Naive thymus-derived CD4-positive, alpha-beta T cell (primary cell): ENCODE results near the gene KREMEN1. TPM values are rescaled to one million over a fixed set of nuclear protein-coding genes. Genes with fewer than 3 reads are reported as not detected.

ENCODE experiments used
- ATAC-seq: fragments of 150-1000 bp; cut with Tn5 transposase; 2 replicates; pipeline ENCODE4 v1.10.0; 2021; ENCODE audit warnings: mild to moderate bottlenecking, moderate library complexity
- CTCF ChIA-PET: fragments of 350-600 bp; sonication (Branson Sonifier 250); formaldehyde crosslinking; loops from one replicate; lab custom pipeline; 2021; ENCODE audit warnings: antibody characterized with exemption; lab: Charles Lee
- POLR2A ChIA-PET: fragments of 350-600 bp; sonication (Branson Sonifier 250); formaldehyde crosslinking; loops from one replicate; lab custom pipeline; 2021; ENCODE audit warnings: antibody characterized with exemption, inconsistent platforms; lab: Charles Lee
- DNase-seq, 9 donors: peaks; one replicate each; pipeline versions ENCODE4 v3.0.0 to v3.0.0-alpha.2; 2020 to 2022; ENCODE audit warnings: mixed read lengths in 1 of 9
- H3K27ac ChIP-seq: one replicate; pipeline ENCODE4 v1.7.0; 2013; ENCODE audit warnings: mild to moderate bottlenecking, low read depth, low read length, moderate library complexity
- H3K27me3 ChIP-seq, 2 donors: one replicate each; pipeline ENCODE4 v1.7.0; 2013; ENCODE audit warnings: low read length in 2 of 2, mild to moderate bottlenecking in 2 of 2, moderate library complexity in 2 of 2; ENCODE audit not compliant: control insufficient read depth in 2 of 2, insufficient read depth in 2 of 2
- H3K36me3 ChIP-seq, 3 experiments: 1 replicate in 2 of 3; 2 replicates in 1 of 3; pipeline ENCODE4 v1.7.0; 2013; ENCODE audit warnings: low read length in 3 of 3, mild to moderate bottlenecking in 3 of 3, moderate library complexity in 1 of 3; ENCODE audit not compliant: insufficient read depth in 3 of 3, control insufficient read depth in 2 of 3
- H3K4me1 ChIP-seq, 2 donors: one replicate each; pipeline ENCODE4 v1.7.0; 2013; ENCODE audit warnings: low read length in 2 of 2, mild to moderate bottlenecking in 2 of 2, moderate library complexity in 1 of 2; ENCODE audit not compliant: control insufficient read depth in 2 of 2, insufficient read depth in 2 of 2
- H3K4me3 ChIP-seq: 2 replicates; pipeline ENCODE4 v1.7.0; 2013; ENCODE audit warnings: mild to moderate bottlenecking, low read length
- H3K9me3 ChIP-seq, 3 experiments: 1 replicate in 2 of 3; 2 replicates in 1 of 3; pipeline ENCODE4 v1.7.0; 2013; ENCODE audit warnings: low read length in 3 of 3; ENCODE audit not compliant: control insufficient read depth in 2 of 3
- H3K27ac Mint-ChIP-seq, 9 donors: one replicate each; pipeline ENCODE4 v1.8.0; 2020 to 2022; ENCODE audit warnings: mixed read lengths in 9 of 9, mild to moderate bottlenecking in 8 of 9, moderate library complexity in 5 of 9, inconsistent platforms in 2 of 9
- H3K27me3 Mint-ChIP-seq, 5 donors: one replicate each; pipeline ENCODE4 v1.8.0; 2021 to 2022; ENCODE audit warnings: mixed read lengths in 5 of 5, mild to moderate bottlenecking in 1 of 5
- H3K36me3 Mint-ChIP-seq, 5 donors: one replicate each; pipeline ENCODE4 v1.8.0; 2020 to 2022; ENCODE audit warnings: mixed read lengths in 5 of 5, mild to moderate bottlenecking in 3 of 5, inconsistent platforms in 1 of 5
- H3K4me1 Mint-ChIP-seq, 7 donors: one replicate each; pipeline ENCODE4 v1.8.0; 2020 to 2022; ENCODE audit warnings: mixed read lengths in 7 of 7, mild to moderate bottlenecking in 3 of 7, inconsistent platforms in 1 of 7
- H3K4me3 Mint-ChIP-seq, 10 donors: one replicate each; pipeline ENCODE4 v1.8.0; 2020 to 2022; ENCODE audit warnings: mild to moderate bottlenecking in 10 of 10, mixed read lengths in 10 of 10, moderate library complexity in 6 of 10, inconsistent platforms in 2 of 10
- H3K9me3 Mint-ChIP-seq, 11 donors: one replicate each; pipeline ENCODE4 v1.8.0; 2020 to 2022; ENCODE audit warnings: mixed read lengths in 11 of 11, mild to moderate bottlenecking in 4 of 11, inconsistent platforms in 1 of 11, moderate library complexity in 1 of 11
- intact Hi-C, 2 donors: fragments of 100-400 bp; cut with micrococcal nuclease; formaldehyde crosslinking; loops; one replicate each; pipeline ENCODE4 v1.15.1; 2023
- polyA plus RNA-seq, 2 donors: library from polyadenylated mRNA; unstranded; fragments of 300-500 nt; fragmentation: Illumina TruSeq; gene quantifications; one replicate each; pipeline ENCODE4 v1.2.3, GENCODE V29; 2021
- total RNA-seq, 6 experiments: library from RNA in 5 of 6; stranded (reverse) in 5 of 6; gene quantifications; 1 replicate in 5 of 6; 2 replicates in 1 of 6; pipeline ENCODE4 v1.2.3 and lab custom pipeline; 2021 to 2026

KREMEN1 gene
- total and polyA plus RNA-seq, 7 experiments from 2014 or later = 1.1 TPM; not detected in 6

DNA sequence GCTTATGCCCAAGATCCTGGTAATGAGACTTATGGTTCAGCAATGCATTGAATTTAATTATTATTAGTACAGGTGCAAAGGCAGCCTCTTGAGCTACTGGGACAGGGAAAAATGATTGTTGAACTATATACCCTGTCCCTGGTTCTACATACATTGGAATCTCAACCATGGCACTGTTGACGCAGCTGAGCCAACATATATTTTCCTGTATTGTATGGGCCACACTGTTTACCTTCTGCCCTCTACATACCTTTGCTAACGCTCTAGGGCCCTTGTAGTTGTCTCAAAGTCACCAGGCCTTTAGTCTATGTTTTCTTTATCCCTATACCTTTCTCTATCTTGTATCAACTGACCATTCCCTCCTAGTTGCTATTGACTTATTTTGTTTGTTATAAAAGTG is 22.6 kb downstream of the KREMEN1 start:
- POLR2A ChIA-PET = no interaction called here
- no peaks in the 10 kb centered on the region for H3K4me1 ChIP-seq
- no peak overlapping the region for H3K4me3 ChIP-seq
- no peaks in the 10 kb centered on the region for H3K36me3 ChIP-seq
- CTCF ChIA-PET = interaction anchor here (0.6 kb wide), 1 partner anchor 249 kb away, joined by 4 read pairs; no protein-coding TSS in a partner anchor
- intact Hi-C loops = no loop called here
- ATAC-seq = no peak
- H3K27me3 ChIP-seq = no peaks in the 10 kb centered on the region
- Mint-ChIP-seq H3K27me3 (peaks cover 8 to 31% (median 11%) of the 10 kb centered on the region in 5 donors), H3K4me1 (no peaks in the 10 kb centered on the region), H3K36me3 (no peaks in the 10 kb centered on the region), H3K4me3 (no peak overlapping the region), H3K27ac (no peak overlapping the region), H3K9me3 (peaks cover 0 to 1% (median 0%) of the 10 kb centered on the region in 11 donors)
- H3K27ac ChIP-seq = no peak overlapping the region
- DNase-seq = no peak
- H3K9me3 ChIP-seq = no peaks in the 10 kb centered on the region

DNA sequence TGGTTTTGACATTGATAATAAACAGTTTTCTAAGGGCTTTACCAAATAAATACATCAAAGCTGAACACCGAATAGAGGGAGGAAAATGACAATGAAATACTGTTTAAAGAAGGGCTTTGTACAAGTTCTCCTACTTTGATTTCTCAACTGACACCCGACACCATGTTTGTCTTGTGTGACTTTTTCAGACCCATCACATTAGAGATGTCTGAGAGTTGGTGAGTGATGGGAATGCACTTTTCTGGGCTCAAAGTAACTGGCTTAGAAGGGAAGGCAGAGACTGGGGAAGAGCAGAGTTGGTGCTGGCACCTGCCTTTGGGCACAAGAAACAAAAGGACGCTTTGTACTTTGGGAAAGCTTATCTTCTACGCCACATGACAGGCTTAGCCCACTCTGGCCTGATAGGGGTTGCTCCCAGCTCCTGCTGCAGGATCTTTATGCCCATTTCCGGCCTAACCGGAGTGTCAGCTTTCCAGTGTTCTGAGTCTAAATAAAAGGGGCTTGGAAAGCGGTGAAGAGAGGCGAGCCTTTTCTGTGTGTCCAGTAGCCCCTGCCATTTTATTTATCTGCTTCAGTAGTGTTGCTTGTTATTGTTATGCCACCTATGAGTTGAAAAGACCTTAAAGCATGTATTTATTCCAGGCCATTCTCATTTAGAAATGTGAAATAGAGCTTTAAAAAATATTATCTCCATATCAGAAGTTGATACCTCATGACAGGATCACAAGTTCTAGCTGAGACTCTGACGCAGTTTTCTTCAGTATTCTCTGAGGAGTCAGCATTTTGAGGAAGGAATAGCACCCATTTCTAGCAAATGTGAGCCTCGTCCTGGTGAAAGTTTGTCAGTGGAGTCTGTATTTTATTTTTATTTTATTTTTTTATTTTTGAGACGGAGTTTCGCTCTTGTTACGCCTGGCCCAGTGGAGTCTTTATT is 24.2 kb downstream of the KREMEN1 start:
- no peaks in the 10 kb centered on the region for H3K27me3 ChIP-seq
- H3K9me3 ChIP-seq = no peaks in the 10 kb centered on the region
- no peak overlapping the region for H3K4me3 ChIP-seq
- Mint-ChIP-seq H3K4me1 (no peaks in the 10 kb centered on the region), H3K27ac (no peak overlapping the region), H3K27me3 (peaks cover under 1 to 27% (median 6%) of the 10 kb centered on the region in 5 donors), H3K4me3 (no peak overlapping the region), H3K9me3 (no peaks in the 10 kb centered on the region), H3K36me3 (no peaks in the 10 kb centered on the region)
- intact Hi-C loops = no loop called here
- ChIA-PET CTCF (no interaction called here), POLR2A (no interaction called here)
- DNase-seq (no peak), ATAC-seq (no peak)
- no peak overlapping the region for H3K27ac ChIP-seq
- H3K4me1 ChIP-seq = no peaks in the 10 kb centered on the region
- no peaks in the 10 kb centered on the region for H3K36me3 ChIP-seq

DNA sequence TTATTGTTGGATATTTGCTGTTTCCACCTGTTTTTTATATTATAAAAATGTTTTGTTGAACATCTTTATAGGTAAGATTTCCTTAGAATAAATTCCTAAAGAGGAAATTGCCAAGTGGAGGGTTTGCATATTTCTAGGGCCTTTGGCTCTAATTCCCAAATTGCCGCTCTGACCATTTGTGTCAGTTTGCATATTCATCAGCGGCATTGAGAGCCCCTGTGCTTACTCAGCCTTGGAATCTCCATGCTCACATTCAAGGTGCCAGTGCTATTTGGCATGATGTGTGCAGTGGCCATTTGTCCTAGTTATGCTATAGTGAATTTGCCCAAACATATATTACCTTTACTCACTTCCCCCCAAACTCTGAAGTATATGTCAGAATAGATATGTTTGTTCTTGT is 25.5 kb downstream of the KREMEN1 start:
- Mint-ChIP-seq H3K27me3 (peaks cover 0 to 34% (median 4%) of the 10 kb centered on the region in 5 donors), H3K27ac (no peak overlapping the region), H3K4me3 (no peak overlapping the region), H3K9me3 (no peaks in the 10 kb centered on the region), H3K36me3 (no peaks in the 10 kb centered on the region), H3K4me1 (no peaks in the 10 kb centered on the region)
- Histone ChIP-seq H3K4me1 (no peaks in the 10 kb centered on the region), H3K9me3 (no peaks in the 10 kb centered on the region), H3K27ac (no peak overlapping the region), H3K4me3 (no peak overlapping the region), H3K36me3 (no peaks in the 10 kb centered on the region), H3K27me3 (no peaks in the 10 kb centered on the region)
- intact Hi-C loops = no loop called here
- no peak for ATAC-seq
- no peak for DNase-seq
- ChIA-PET POLR2A (no interaction called here), CTCF (no interaction called here)

DNA sequence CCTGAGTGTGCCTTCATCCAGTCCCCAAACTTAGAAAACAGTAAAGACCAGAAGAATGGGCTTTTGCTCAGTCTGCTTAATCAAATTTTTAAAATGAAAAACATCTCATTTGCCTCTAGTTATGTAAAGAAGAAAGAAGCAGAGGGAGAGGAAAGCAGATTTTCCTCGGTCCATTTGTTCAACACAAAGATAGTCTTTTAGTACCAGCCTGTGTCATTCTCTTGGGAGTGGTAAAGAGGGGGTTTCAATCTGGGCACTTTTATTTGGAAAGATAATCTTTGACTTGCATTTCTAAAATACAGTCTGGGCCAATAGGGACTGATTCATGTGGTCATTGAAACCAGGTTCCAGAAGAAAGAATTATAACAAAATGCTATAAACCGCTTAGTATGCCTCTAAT is 29.5 kb downstream of the KREMEN1 start:
- H3K4me3 ChIP-seq = no peak overlapping the region
- H3K27me3 Mint-ChIP-seq = peaks cover 0 to 34% (median 0%) of the 10 kb centered on the region in 5 donors
- no peaks in the 10 kb centered on the region for H3K4me1 ChIP-seq
- no peaks in the 10 kb centered on the region for H3K27me3 ChIP-seq
- POLR2A ChIA-PET = no interaction called here
- DNase-seq = no peak
- intact Hi-C loops = no loop called here
- H3K4me3 Mint-ChIP-seq = no peak overlapping the region
- ATAC-seq = no peak
- H3K36me3 ChIP-seq = no peaks in the 10 kb centered on the region
- CTCF ChIA-PET = no interaction called here
- no peak overlapping the region for H3K27ac ChIP-seq
- H3K9me3 ChIP-seq = no peaks in the 10 kb centered on the region
- H3K4me1 Mint-ChIP-seq = no peaks in the 10 kb centered on the region
- H3K9me3 Mint-ChIP-seq = no peaks in the 10 kb centered on the region
- no peaks in the 10 kb centered on the region for H3K36me3 Mint-ChIP-seq
- H3K27ac Mint-ChIP-seq = no peak overlapping the region

DNA sequence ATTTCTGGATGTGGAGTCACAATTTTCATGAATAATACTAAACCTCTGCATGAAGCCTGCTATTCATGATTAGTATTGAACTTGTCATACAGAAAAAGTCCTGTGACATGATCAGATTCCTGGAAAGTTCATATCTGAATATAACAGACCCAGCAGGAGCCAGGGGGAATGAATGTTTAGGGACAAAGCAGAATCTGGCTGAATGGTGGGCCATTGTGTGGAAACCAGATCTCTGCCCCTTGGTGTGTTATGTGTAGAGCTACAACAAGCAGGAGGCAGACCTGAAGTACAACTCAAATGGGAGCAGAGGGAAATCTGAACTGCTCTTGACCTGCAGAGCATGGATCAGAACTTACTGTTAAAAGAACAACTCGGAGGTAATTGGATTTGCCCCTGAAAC is 30.3 kb downstream of the KREMEN1 start:
- intact Hi-C loops = no loop called here
- ChIA-PET POLR2A (no interaction called here), CTCF (no interaction called here)
- ATAC-seq = no peak
- no peak overlapping the region for H3K27ac Mint-ChIP-seq
- H3K4me3 Mint-ChIP-seq = no peak overlapping the region
- no peaks in the 10 kb centered on the region for H3K27me3 ChIP-seq
- H3K9me3 Mint-ChIP-seq = no peaks in the 10 kb centered on the region
- H3K4me3 ChIP-seq = no peak overlapping the region
- H3K4me1 ChIP-seq = no peaks in the 10 kb centered on the region
- H3K27ac ChIP-seq = no peak overlapping the region
- H3K36me3 ChIP-seq = no peaks in the 10 kb centered on the region
- peaks cover 0 to 35% (median 0%) of the 10 kb centered on the region in 5 donors for H3K27me3 Mint-ChIP-seq
- H3K4me1 Mint-ChIP-seq = no peaks in the 10 kb centered on the region
- H3K9me3 ChIP-seq = no peaks in the 10 kb centered on the region
- no peaks in the 10 kb centered on the region for H3K36me3 Mint-ChIP-seq
- DNase-seq = no peak

DNA sequence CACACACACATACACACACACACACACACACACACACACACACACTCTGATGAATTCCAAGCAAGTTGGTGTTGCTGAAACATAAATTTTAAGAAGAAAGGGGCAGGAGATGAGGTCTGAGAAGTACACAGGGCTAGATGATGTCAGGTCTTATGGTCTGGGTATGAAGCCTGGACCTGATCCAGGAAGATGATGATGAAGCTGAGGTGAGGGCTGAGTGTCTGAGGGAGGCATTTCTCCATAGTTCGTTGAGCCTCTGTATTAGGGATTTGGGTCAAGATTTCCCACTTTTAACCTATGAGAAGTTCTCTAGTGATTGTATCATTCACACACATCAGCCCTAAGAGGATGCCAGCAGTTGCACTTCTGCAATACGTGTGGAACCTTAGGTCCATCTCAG is 32.6 kb downstream of the KREMEN1 start:
- no peaks in the 10 kb centered on the region for H3K4me1 ChIP-seq
- ATAC-seq (no peak), DNase-seq (no peak)
- H3K4me3 Mint-ChIP-seq = no peak overlapping the region
- H3K36me3 ChIP-seq = no peaks in the 10 kb centered on the region
- no peaks in the 10 kb centered on the region for H3K9me3 ChIP-seq
- H3K27ac ChIP-seq = no peak overlapping the region
- ChIA-PET CTCF (no interaction called here), POLR2A (no interaction called here)
- no peaks in the 10 kb centered on the region for H3K4me1 Mint-ChIP-seq
- no peaks in the 10 kb centered on the region for H3K36me3 Mint-ChIP-seq
- no peaks in the 10 kb centered on the region for H3K9me3 Mint-ChIP-seq
- H3K27ac Mint-ChIP-seq = no peak overlapping the region
- no peaks in the 10 kb centered on the region for H3K27me3 ChIP-seq
- peaks cover 2 to 37% (median 12%) of the 10 kb centered on the region in 5 donors for H3K27me3 Mint-ChIP-seq
- H3K4me3 ChIP-seq = no peak overlapping the region
- intact Hi-C loops = no loop called here

DNA sequence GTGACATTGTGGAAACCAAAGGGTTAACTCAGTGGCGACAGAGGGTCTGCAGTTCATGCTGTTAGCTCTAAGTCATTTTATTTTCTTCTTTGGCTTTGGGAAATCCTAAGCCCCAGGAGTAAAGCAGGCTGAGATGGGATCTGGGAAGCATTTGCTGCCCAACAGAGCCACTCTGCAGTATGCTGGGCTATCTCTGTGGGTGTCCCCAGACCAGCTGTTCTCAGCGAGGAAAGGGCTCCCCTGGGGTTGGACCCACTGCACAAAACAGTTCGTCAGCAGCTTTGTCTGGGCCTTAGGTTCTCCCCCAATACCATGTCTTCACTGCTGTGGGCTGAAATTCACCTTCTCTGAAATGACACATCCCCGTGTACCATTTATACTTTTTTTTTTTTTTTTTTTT is 34.0 kb downstream of the KREMEN1 start:
- ATAC-seq (no peak), DNase-seq (no peak)
- intact Hi-C loops = no loop called here
- Histone ChIP-seq H3K4me1 (no peaks in the 10 kb centered on the region), H3K27ac (no peak overlapping the region), H3K27me3 (no peaks in the 10 kb centered on the region), H3K4me3 (no peak overlapping the region), H3K9me3 (no peaks in the 10 kb centered on the region), H3K36me3 (no peaks in the 10 kb centered on the region)
- no peak overlapping the region for H3K4me3 Mint-ChIP-seq
- no peaks in the 10 kb centered on the region for H3K36me3 Mint-ChIP-seq
- no peak overlapping the region for H3K27ac Mint-ChIP-seq
- H3K27me3 Mint-ChIP-seq = peaks cover 6 to 33% (median 12%) of the 10 kb centered on the region in 5 donors
- POLR2A ChIA-PET = no interaction called here
- H3K4me1 Mint-ChIP-seq = no peaks in the 10 kb centered on the region
- CTCF ChIA-PET = no interaction called here
- H3K9me3 Mint-ChIP-seq = no peaks in the 10 kb centered on the region
